Measurements from ENCODE around the gene CBLN1.

The CBLN1 gene

GRCh38 chr16:49292413-49292812, 10.8 kb upstream of the CBLN1 start:
- Histone ChIP-seq H3K27me3 (ENCODE audit: control insufficient read depth, insufficient read depth, low read length, poor library complexity, severe bottlenecking) (no peaks in the 10 kb centered on the region), H3K4me3 (ENCODE audit: insufficient read depth, low read depth, low read length) (no peak overlapping the region), H3K4me1 (ENCODE audit: control insufficient read depth, insufficient read depth, low read length) (no peaks in the 10 kb centered on the region), H3K9me3 (ENCODE audit: control insufficient read depth, low read length) (no peaks in the 10 kb centered on the region), H3K27ac (ENCODE audit: insufficient read depth, low read depth, low read length, poor library complexity, severe bottlenecking) (no peak overlapping the region), H3K36me3 (ENCODE audit: control insufficient read depth, insufficient read depth, low read length) (no peaks in the 10 kb centered on the region)
- 100% methylated on average over 2 of the region's 2 CpGs; no CpG with 5 or more reads in 1 of the 2 experiments for WGBS, 2 experiments

GRCh38 chr16:49287572-49287971, 5.9 kb upstream of the CBLN1 start:
- no peaks in the 10 kb centered on the region for H3K9me3 ChIP-seq (ENCODE audit: control insufficient read depth, low read length)
- 7 to 8% methylated on average over 2 to 3 of the region's 3 CpGs for WGBS, 2 experiments
- peaks cover 11% of the 10 kb centered on the region for H3K4me1 ChIP-seq (ENCODE audit: control insufficient read depth, insufficient read depth, low read length)
- peaks cover 43% of the 10 kb centered on the region for H3K27me3 ChIP-seq (ENCODE audit: control insufficient read depth, insufficient read depth, low read length, poor library complexity, severe bottlenecking)
- H3K36me3 ChIP-seq (ENCODE audit: control insufficient read depth, insufficient read depth, low read length) = no peaks in the 10 kb centered on the region
- no peak overlapping the region for H3K4me3 ChIP-seq (ENCODE audit: insufficient read depth, low read depth, low read length)
- H3K27ac ChIP-seq (ENCODE audit: insufficient read depth, low read depth, low read length, poor library complexity, severe bottlenecking) = no peak overlapping the region

GRCh38 chr16:49284962-49285361, 3.3 kb upstream of the CBLN1 start:
- H3K27me3 ChIP-seq (ENCODE audit: control insufficient read depth, insufficient read depth, low read length, poor library complexity, severe bottlenecking) = peaks cover 64% of the 10 kb centered on the region
- WGBS, 2 experiments = 74 to 78% methylated on average over 4 of the region's 4 CpGs

GRCh38 chr16:49283376-49284049, 1.9 kb upstream of the CBLN1 start:
- Histone ChIP-seq H3K27me3 (ENCODE audit: control insufficient read depth, insufficient read depth, low read length, poor library complexity, severe bottlenecking) (peaks cover 78% of the 10 kb centered on the region), H3K27ac (ENCODE audit: insufficient read depth, low read depth, low read length, poor library complexity, severe bottlenecking) (no peak overlapping the region), H3K36me3 (ENCODE audit: control insufficient read depth, insufficient read depth, low read length) (no peaks in the 10 kb centered on the region), H3K9me3 (ENCODE audit: control insufficient read depth, low read length) (no peaks in the 10 kb centered on the region), H3K4me3 (ENCODE audit: insufficient read depth, low read depth, low read length) (no peak overlapping the region), H3K4me1 (ENCODE audit: control insufficient read depth, insufficient read depth, low read length) (peaks cover 31% of the 10 kb centered on the region)
- WGBS, 2 experiments = 7% methylated on average over 25 of the region's 25 CpGs

More at GRCh38 chr16:49284962-49285361, 3.3 kb upstream of the CBLN1 start:
- H3K36me3 ChIP-seq (ENCODE audit: control insufficient read depth, insufficient read depth, low read length) = no peaks in the 10 kb centered on the region
- no peak overlapping the region for H3K27ac ChIP-seq (ENCODE audit: insufficient read depth, low read depth, low read length, poor library complexity, severe bottlenecking)
- peaks cover 20% of the 10 kb centered on the region for H3K4me1 ChIP-seq (ENCODE audit: control insufficient read depth, insufficient read depth, low read length)
- no peaks in the 10 kb centered on the region for H3K9me3 ChIP-seq (ENCODE audit: control insufficient read depth, low read length)
- no peak overlapping the region for H3K4me3 ChIP-seq (ENCODE audit: insufficient read depth, low read depth, low read length)

- Histone ChIP-seq H3K9me3 (ENCODE audit: control insufficient read depth, low read length) (no peaks in the 10 kb centered on the region), H3K36me3 (ENCODE audit: control insufficient read depth, insufficient read depth, low read length) (no peaks in the 10 kb centered on the region), H3K4me1 (ENCODE audit: control insufficient read depth, insufficient read depth, low read length) (peaks cover 38% of the 10 kb centered on the region), H3K4me3 (ENCODE audit: insufficient read depth, low read depth, low read length) (peak overlapping the region; percentile 52), H3K27ac (ENCODE audit: insufficient read depth, low read depth, low read length, poor library complexity, severe bottlenecking) (no peak overlapping the region), H3K27me3 (ENCODE audit: control insufficient read depth, insufficient read depth, low read length, poor library complexity, severe bottlenecking) (peaks cover 85% of the 10 kb centered on the region)
- 1% methylated on average over 49 of the region's 49 CpGs for WGBS, 2 experiments
These were observed 1.2 kb upstream of the CBLN1 start for GRCh38 chr16:49282690-49283375.

GRCh38 chr16:49281843-49282642, 405 bp upstream of the CBLN1 start:
- Histone ChIP-seq H3K4me1 (ENCODE audit: control insufficient read depth, insufficient read depth, low read length) (peaks cover 41% of the 10 kb centered on the region), H3K27ac (ENCODE audit: insufficient read depth, low read depth, low read length, poor library complexity, severe bottlenecking) (peak overlapping the region; percentile 52), H3K36me3 (ENCODE audit: control insufficient read depth, insufficient read depth, low read length) (no peaks in the 10 kb centered on the region), H3K4me3 (ENCODE audit: insufficient read depth, low read depth, low read length) (peak overlapping the region; percentile 52), H3K27me3 (ENCODE audit: control insufficient read depth, insufficient read depth, low read length, poor library complexity, severe bottlenecking) (peaks cover 93% of the 10 kb centered on the region), H3K9me3 (ENCODE audit: control insufficient read depth, low read length) (no peaks in the 10 kb centered on the region)
- WGBS, 2 experiments = 0% methylated on average over 124 of the region's 124 CpGs

GRCh38 chr16:49280841-49281371, 732 bp downstream of the CBLN1 start:
- Histone ChIP-seq H3K9me3 (ENCODE audit: control insufficient read depth, low read length) (no peaks in the 10 kb centered on the region), H3K27ac (ENCODE audit: insufficient read depth, low read depth, low read length, poor library complexity, severe bottlenecking) (no peak overlapping the region), H3K4me3 (ENCODE audit: insufficient read depth, low read depth, low read length) (no peak overlapping the region), H3K27me3 (ENCODE audit: control insufficient read depth, insufficient read depth, low read length, poor library complexity, severe bottlenecking) (peaks cover 94% of the 10 kb centered on the region), H3K4me1 (ENCODE audit: control insufficient read depth, insufficient read depth, low read length) (peaks cover 41% of the 10 kb centered on the region), H3K36me3 (ENCODE audit: control insufficient read depth, insufficient read depth, low read length) (no peaks in the 10 kb centered on the region)
- WGBS, 2 experiments = 2% methylated on average over 37 of the region's 37 CpGs

GRCh38 chr16:49280105-49280741, 1.4 kb downstream of the CBLN1 start:
- 0 to 1% methylated on average over 38 to 39 of the region's 39 CpGs for WGBS, 2 experiments
- H3K9me3 ChIP-seq (ENCODE audit: control insufficient read depth, low read length) = no peaks in the 10 kb centered on the region

GRCh38 chr16:49278944-49279725, 2.5 kb downstream of the CBLN1 start:
- H3K36me3 ChIP-seq (ENCODE audit: control insufficient read depth, insufficient read depth, low read length) = no peaks in the 10 kb centered on the region
- H3K4me3 ChIP-seq (ENCODE audit: insufficient read depth, low read depth, low read length) = no peak overlapping the region
- no peaks in the 10 kb centered on the region for H3K9me3 ChIP-seq (ENCODE audit: control insufficient read depth, low read length)
- peaks cover 54% of the 10 kb centered on the region for H3K4me1 ChIP-seq (ENCODE audit: control insufficient read depth, insufficient read depth, low read length)
- H3K27me3 ChIP-seq (ENCODE audit: control insufficient read depth, insufficient read depth, low read length, poor library complexity, severe bottlenecking) = peaks cover 94% of the 10 kb centered on the region
- WGBS, 2 experiments = 4 to 6% methylated on average over 29 of the region's 29 CpGs
- no peak overlapping the region for H3K27ac ChIP-seq (ENCODE audit: insufficient read depth, low read depth, low read length, poor library complexity, severe bottlenecking)

More at GRCh38 chr16:49280105-49280741, 1.4 kb downstream of the CBLN1 start:
- H3K27me3 ChIP-seq (ENCODE audit: control insufficient read depth, insufficient read depth, low read length, poor library complexity, severe bottlenecking) = peaks cover 94% of the 10 kb centered on the region
- peaks cover 48% of the 10 kb centered on the region for H3K4me1 ChIP-seq (ENCODE audit: control insufficient read depth, insufficient read depth, low read length)
- H3K36me3 ChIP-seq (ENCODE audit: control insufficient read depth, insufficient read depth, low read length) = no peaks in the 10 kb centered on the region
- H3K4me3 ChIP-seq (ENCODE audit: insufficient read depth, low read depth, low read length) = no peak overlapping the region
- H3K27ac ChIP-seq (ENCODE audit: insufficient read depth, low read depth, low read length, poor library complexity, severe bottlenecking) = no peak overlapping the region

Data from ectodermal cell (in vitro differentiated cells).